Fibroblast of mammary gland (primary cell): ENCODE results near the gene SPEF2.

Experiments
- DNase-seq: peaks from one replicate; pipeline ENCODE4 v3.0.0-alpha.2; 2010; ENCODE audit warnings: low read depth
- H3K4me3 ChIP-seq: 2 replicates; pipeline ENCODE4 v1.5.1; 2011; ENCODE audit warnings: low read depth, mild to moderate bottlenecking, low read length, moderate library complexity; ENCODE audit not compliant: control insufficient read depth
- TF ChIP-seq, protein P1 (sequence below): conservative IDR thresholded peaks from 2 replicates; pipeline ENCODE4 v1.5.1; 2011; ENCODE audit warnings: low read depth, low read length, inconsistent platforms; ENCODE audit not compliant: control insufficient read depth, insufficient read depth

The SPEF2 gene

DNA sequence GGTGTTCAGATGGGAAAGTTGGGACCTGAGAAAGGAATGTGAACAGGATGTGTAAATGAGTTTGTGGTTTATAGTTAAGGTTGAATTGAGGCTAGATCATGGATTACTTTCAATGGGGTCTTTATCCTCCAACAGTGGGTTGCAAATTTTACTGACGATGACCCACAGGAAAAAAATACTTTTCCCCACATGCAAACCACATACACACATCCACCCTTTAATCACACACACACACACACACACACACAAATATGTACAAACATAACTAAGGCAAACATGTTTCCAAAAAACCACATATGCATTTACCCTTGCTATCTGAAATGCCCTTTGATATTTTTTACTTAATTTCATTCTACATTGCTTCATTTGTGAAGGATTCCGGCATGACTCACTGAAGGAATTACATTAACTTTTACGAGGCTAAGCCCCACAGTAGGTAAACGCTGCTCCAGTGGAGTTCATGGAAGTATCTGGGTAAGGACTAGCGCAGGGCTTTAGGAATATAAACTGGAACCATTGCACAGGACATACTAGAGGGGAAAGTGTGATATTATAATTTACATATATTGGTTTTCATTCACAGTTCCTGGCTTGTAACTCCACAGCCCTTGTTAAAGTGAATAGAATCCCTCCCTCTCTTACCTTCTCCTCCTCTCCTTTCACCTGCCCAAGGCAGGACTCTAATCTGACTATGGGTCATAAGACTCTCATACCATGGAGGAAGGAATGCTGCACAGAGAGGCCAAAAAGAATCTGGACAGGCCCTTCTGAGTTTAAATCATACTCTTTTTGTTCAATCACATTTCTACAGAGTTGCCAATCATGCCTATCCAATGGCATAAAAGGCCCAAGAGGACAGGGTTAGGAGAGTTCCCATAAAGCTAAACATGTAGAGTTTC is 8.5 kb upstream of the SPEF2 start:
- TF ChIP-seq, protein P1, sequence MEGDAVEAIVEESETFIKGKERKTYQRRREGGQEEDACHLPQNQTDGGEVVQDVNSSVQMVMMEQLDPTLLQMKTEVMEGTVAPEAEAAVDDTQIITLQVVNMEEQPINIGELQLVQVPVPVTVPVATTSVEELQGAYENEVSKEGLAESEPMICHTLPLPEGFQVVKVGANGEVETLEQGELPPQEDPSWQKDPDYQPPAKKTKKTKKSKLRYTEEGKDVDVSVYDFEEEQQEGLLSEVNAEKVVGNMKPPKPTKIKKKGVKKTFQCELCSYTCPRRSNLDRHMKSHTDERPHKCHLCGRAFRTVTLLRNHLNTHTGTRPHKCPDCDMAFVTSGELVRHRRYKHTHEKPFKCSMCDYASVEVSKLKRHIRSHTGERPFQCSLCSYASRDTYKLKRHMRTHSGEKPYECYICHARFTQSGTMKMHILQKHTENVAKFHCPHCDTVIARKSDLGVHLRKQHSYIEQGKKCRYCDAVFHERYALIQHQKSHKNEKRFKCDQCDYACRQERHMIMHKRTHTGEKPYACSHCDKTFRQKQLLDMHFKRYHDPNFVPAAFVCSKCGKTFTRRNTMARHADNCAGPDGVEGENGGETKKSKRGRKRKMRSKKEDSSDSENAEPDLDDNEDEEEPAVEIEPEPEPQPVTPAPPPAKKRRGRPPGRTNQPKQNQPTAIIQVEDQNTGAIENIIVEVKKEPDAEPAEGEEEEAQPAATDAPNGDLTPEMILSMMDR = no peak
- DNase-seq = no peak
- H3K4me3 ChIP-seq = no peak overlapping the region

DNA sequence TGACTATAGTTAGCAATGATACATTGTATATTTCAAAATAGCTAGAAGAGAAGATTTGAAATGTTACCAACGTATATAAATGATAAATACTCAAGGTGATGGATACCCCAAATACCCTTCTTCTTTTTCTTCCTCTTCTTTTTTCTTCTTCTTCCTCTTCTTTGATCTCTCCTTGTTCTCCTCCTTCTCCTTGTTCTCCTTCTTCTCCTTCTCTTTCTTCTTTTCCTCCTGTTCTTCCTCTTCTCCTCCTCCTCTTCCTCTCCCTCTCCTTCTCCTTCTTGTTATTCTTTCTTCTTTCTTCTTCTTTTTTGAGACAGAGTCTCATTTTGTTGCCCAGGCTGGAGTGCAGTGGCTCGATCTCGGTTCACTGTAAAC is 616 bp upstream of the SPEF2 start:
- H3K4me3 ChIP-seq = peak overlapping the region; percentile 81
- TF ChIP-seq, protein P1 = no peak
- no peak for DNase-seq

DNA sequence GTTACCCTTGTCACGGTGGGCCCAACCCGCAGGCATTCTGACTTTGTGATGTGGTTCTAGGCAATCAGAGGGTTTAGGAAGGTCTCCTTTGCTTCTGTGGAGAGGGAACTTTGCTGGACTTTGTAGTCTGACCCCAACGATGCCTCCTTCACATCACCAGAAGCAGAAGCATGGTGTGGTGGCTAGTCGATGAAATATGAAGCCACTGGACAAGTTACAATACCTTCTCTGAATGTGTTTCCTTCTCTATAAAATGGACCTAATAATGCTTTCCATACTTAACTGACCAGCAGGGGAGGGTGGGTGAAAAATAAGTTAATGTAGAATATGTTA is 607 bp downstream of the SPEF2 start:
- peak overlapping the region; percentile 81 for H3K4me3 ChIP-seq
- DNase-seq = no peak

DNA sequence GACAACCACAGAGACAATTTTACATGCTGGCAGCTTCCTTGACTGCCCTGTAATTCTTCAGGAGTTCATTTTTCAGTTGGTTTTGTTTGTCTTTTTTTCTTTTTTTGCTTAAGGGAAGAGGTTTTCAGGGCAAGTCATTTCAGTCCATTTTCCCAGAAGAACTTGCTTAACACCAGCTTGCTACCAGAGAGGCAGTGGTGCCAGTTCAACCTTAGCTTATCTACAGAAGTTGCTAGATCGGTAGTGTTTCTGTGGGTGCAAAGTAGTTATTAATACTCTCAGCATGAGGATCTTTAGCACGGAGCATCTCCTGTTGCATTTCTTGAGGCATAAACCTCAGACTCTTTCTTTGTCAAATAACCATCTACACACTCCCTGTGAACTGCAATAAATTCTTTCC is 1.1 kb downstream of the SPEF2 start:
- TF ChIP-seq, protein P1 = no peak
- DNase-seq = no peak
- no peak overlapping the region for H3K4me3 ChIP-seq

More for the DNA sequence above, 607 bp downstream of the SPEF2 start:
- TF ChIP-seq, protein P1 = no peak

DNA sequence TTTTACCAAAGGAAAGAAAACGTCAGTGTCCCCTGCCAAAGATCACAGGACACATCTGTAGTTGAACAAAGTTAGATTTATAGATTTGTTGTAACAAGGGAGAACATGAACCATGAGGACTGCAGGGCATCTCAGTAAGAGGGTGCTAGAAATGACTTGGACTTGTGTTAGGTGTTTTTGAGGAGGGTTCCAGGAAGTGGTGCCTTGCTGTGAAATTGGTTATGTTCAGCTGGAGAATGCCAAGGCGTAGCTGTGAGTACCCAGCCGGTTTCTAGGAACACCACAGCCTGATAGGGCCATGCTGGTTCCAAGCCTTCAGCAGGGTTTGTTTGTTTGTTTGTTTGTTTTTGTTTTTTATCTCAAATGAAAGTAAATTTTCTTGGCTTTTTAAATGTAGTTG is 5.3 kb downstream of the SPEF2 start:
- TF ChIP-seq, protein P1 = no peak
- H3K4me3 ChIP-seq = no peak overlapping the region
- no peak for DNase-seq

DNA sequence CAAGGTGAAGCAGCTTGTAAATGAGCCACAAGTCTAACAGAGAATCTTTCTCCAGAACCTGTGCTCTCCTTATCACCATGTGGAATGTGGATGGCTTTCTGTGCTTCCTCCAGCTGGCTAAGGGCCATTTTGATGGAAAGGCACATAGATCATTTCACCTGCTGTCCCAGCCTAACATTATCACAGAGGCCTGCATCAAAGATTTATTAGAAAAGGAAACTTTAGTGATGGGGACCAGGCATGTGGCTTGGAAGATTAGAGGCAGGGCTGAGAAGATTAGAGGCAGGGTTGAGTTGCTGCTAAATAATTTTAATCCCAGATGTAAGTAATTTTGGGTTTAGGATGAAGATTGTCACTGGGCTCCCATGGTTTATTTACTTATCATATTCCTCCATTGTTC is 6.3 kb downstream of the SPEF2 start:
- no peak for DNase-seq
- TF ChIP-seq, protein P1 = no peak
- H3K4me3 ChIP-seq = no peak overlapping the region
